NT2/D1 (cell line): ENCODE measurements around the gene TDRD9.
"Not testable (repeated sequence)": the region's sequence is repeated elsewhere in the genome, so short reads cannot be mapped to it uniquely, and the experiment has no call there.

ENCODE experiments used
- DNase-seq: peaks from one replicate; pipeline ENCODE4 v3.0.0-alpha.2; 2011; ENCODE audit warnings: low read depth, low spot score
- H3K27me3 ChIP-seq: 2 replicates; pipeline ENCODE4 v1.6.0; 2011; ENCODE audit warnings: mild to moderate bottlenecking; ENCODE audit not compliant: insufficient read length, insufficient read depth
- H3K36me3 ChIP-seq: 2 replicates; pipeline ENCODE4 v1.6.1; 2011; ENCODE audit warnings: mild to moderate bottlenecking, low read length, mixed read lengths; ENCODE audit not compliant: insufficient read depth, insufficient read length
- H3K4me1 ChIP-seq: 2 replicates; pipeline ENCODE4 v1.5.1; 2011; ENCODE audit not compliant: insufficient read depth, insufficient read length
- H3K4me3 ChIP-seq: 2 replicates; pipeline ENCODE4 v1.5.1; 2011; ENCODE audit warnings: low read depth; ENCODE audit not compliant: insufficient read length
- H3K9ac ChIP-seq: 2 replicates; pipeline ENCODE4 v1.6.0; 2011; ENCODE audit warnings: low read depth; ENCODE audit not compliant: insufficient read length
- H3K9me3 ChIP-seq: 2 replicates; pipeline ENCODE4 v1.5.1; 2011; ENCODE audit warnings: mild to moderate bottlenecking, low read length; ENCODE audit not compliant: insufficient read depth
- SUZ12 ChIP-seq: IDR thresholded peaks from 2 replicates; pipeline ENCODE4 v1.6.1; 2011; ENCODE audit not compliant: insufficient read length, insufficient read depth; ENCODE audit errors: extremely low read depth
- YY1 ChIP-seq: IDR thresholded peaks from 2 replicates; pipeline ENCODE4 v1.6.1; 2011; ENCODE audit not compliant: insufficient read length, insufficient read depth
- ZNF274 ChIP-seq: IDR thresholded peaks from 2 replicates; pipeline ENCODE4 v1.6.1; 2011; ENCODE audit warnings: mild to moderate bottlenecking, low read depth, low read length

TDRD9 gene

GRCh38 chr14:103961928-103962578 is 33.8 kb downstream of the TDRD9 start:
- Histone ChIP-seq H3K9ac (no peak overlapping the region), H3K9me3 (no peaks in the 10 kb centered on the region), H3K27me3 (no peaks in the 10 kb centered on the region), H3K4me3 (no peak overlapping the region), H3K4me1 (no peaks in the 10 kb centered on the region), H3K36me3 (no peaks in the 10 kb centered on the region)
- no peak for TF ChIP-seq YY1
- no peak for TF ChIP-seq ZNF274
- TF ChIP-seq SUZ12, result no peak
- no peak for DNase-seq

GRCh38 chr14:103966631-103967030 is 38.4 kb downstream of the TDRD9 start:
- no peaks in the 10 kb centered on the region for H3K9me3 ChIP-seq
- TF ChIP-seq SUZ12 (no peak), YY1 (no peak), ZNF274 (no peak)
- no peaks in the 10 kb centered on the region for H3K36me3 ChIP-seq
- no peaks in the 10 kb centered on the region for H3K4me1 ChIP-seq
- no peak for DNase-seq
- no peaks in the 10 kb centered on the region for H3K27me3 ChIP-seq
- no peak overlapping the region for H3K4me3 ChIP-seq
- H3K9ac ChIP-seq, result no peak overlapping the region

GRCh38 chr14:103969961-103970360 is 41.7 kb downstream of the TDRD9 start:
- Histone ChIP-seq H3K9me3 (no peaks in the 10 kb centered on the region), H3K36me3 (no peaks in the 10 kb centered on the region), H3K4me3 (no peak overlapping the region), H3K27me3 (no peaks in the 10 kb centered on the region), H3K9ac (no peak overlapping the region), H3K4me1 (peaks cover 2% of the 10 kb centered on the region)
- DNase-seq, result no peak
- TF ChIP-seq SUZ12 (no peak), ZNF274 (no peak), YY1 (no peak)

DNA sequence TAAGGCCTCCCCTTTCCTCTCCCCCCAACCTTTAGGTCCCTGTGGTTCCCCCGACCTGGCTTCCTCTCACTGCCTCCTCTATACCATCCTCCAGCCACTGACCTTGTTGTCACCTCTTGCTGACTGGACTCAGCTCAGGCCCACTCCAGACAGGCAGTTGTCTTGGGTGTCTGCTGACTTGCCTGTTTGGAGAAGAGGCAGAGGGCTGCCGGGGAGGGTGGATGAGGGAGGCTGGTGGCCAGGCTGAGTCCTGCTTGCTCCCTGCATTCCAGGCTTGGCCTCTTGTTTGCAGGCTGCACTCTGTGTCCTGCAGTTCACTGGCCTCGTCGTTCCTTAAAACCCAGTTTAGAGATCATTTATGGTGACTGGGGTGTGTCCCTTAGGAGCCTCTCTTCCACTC is 45.1 kb downstream of the TDRD9 start:
- Histone ChIP-seq H3K4me3 (no peak overlapping the region), H3K36me3 (no peaks in the 10 kb centered on the region), H3K4me1 (peaks cover 2% of the 10 kb centered on the region), H3K9me3 (no peaks in the 10 kb centered on the region), H3K9ac (peak overlapping the region; percentile 36), H3K27me3 (no peaks in the 10 kb centered on the region)
- no peak for TF ChIP-seq ZNF274
- no peak for TF ChIP-seq YY1
- no peak for TF ChIP-seq SUZ12
- no peak for DNase-seq

DNA sequence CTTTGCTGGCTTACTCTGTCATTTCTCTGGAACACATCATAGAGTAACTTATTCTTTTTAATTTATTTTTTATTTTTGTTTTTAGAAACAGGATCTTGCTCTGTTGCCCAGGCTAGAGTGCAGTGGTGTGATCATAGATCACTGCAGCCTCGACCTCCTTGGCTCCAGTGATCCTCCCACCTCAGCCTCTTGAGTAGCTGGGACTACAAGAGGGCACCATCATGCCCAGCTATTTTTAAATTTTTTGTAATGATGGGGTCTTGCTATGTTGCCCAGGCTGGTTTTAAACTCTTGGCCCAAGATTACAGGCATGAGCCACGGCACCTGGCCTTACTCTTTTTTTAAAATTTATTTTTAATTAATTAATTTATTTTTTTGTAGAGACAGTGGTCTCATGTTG is 46.3 kb downstream of the TDRD9 start:
- Histone ChIP-seq H3K4me1 (peaks cover 2% of the 10 kb centered on the region), H3K4me3 (no peak overlapping the region), H3K9ac (no peak overlapping the region), H3K27me3 (no peaks in the 10 kb centered on the region), H3K36me3 (no peaks in the 10 kb centered on the region), H3K9me3 (no peaks in the 10 kb centered on the region)
- DNase-seq, result no peak
- TF ChIP-seq YY1, result no peak
- TF ChIP-seq ZNF274, result no peak
- no peak for TF ChIP-seq SUZ12

- not testable (repeated sequence) for H3K36me3 ChIP-seq, H3K9ac ChIP-seq, H3K4me1 ChIP-seq, H3K27me3 ChIP-seq, DNase-seq, H3K4me3 ChIP-seq
- H3K9me3 ChIP-seq, result peaks cover 12% of the 10 kb centered on the region; the same call in 1 of the 2 replicates
Measured at GRCh38 chr14:103980623-103981238, 52.5 kb downstream of the TDRD9 start.

DNA sequence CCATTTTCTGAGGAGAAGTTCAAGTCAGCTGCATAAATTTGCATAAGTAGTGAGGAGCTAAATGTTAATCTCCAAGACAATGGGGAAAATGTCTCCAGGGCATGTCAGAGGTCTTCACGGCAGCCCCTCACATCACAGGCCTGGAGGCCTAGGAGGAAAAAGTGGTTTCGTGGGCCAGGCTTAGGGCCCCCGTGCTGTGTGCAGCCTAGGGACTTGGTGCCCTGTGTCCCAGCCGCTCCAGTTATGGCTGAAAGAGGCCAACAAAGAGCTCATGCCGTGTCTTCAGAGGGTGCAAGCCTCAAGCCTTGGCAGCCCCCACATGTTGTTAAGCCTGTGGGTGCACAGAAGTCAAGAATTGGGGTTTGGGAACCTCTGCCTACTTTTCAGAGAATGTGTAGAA is 55.9 kb downstream of the TDRD9 start:
- Histone ChIP-seq H3K4me3 (no peak overlapping the region), H3K9ac (no peak overlapping the region), H3K27me3 (no peaks in the 10 kb centered on the region), H3K36me3 (no peaks in the 10 kb centered on the region), H3K4me1 (no peaks in the 10 kb centered on the region), H3K9me3 (peaks cover 21% of the 10 kb centered on the region)
- TF ChIP-seq ZNF274 (no peak), YY1 (no peak), SUZ12 (no peak)
- DNase-seq, result no peak

DNA sequence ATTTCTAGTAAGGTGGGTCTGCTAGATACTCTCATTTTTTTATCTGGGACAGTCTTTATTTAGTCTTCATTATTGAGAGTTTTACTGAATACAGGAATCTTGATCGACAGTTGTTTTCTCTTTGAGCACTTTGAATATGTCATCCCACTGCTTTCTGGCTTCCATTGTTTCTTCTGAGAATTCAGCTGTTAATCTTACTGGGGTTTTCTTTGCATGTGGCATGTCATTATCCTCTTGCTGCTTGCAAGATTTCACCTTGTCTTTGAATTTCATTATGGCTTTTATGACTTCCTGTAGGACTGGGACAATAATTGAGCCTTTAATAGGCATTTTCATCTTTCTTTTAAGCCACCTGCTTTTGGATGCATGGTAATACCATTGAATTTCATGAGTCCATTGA is 60.8 kb downstream of the TDRD9 start:
- no peaks in the 10 kb centered on the region for H3K36me3 ChIP-seq
- peaks cover 21% of the 10 kb centered on the region for H3K9me3 ChIP-seq
- no peak for DNase-seq
- no peak for TF ChIP-seq YY1
- no peak for TF ChIP-seq ZNF274
- no peak for TF ChIP-seq SUZ12
- H3K9ac ChIP-seq, result no peak overlapping the region
- no peaks in the 10 kb centered on the region for H3K27me3 ChIP-seq
- H3K4me1 ChIP-seq, result no peaks in the 10 kb centered on the region
- no peak overlapping the region for H3K4me3 ChIP-seq
